ENCODE results near the gene GPX6. TPM values are rescaled to one million over a fixed set of nuclear protein-coding genes. Genes with fewer than 3 reads are reported as not detected.
"Not testable (repeated sequence)": the region's sequence is repeated elsewhere in the genome, so short reads cannot be mapped to it uniquely, and the experiment has no call there.

GPX6 gene
- polyA plus RNA-seq, 2 donors = not detected

- H3K27ac ChIP-seq (ENCODE audit: low read depth in 2 of 2, low read length in 1 of 2) = no peak within 1 kb of the TSS
- H3K4me3 ChIP-seq (ENCODE audit: low read depth in 1 of 2, low read length in 2 of 2) = no peak within 1 kb of the TSS
- no peaks in the 10 kb centered on the region for H3K9me3 ChIP-seq (ENCODE audit: control insufficient read depth in 2 of 2, insufficient read depth in 1 of 2, low read depth in 1 of 2, low read length in 1 of 2)
- 65 to 69% methylated on average over 10 of the region's 10 CpGs for WGBS, 2 donors
- H3K4me1 ChIP-seq (ENCODE audit: control insufficient read depth in 2 of 2, insufficient read depth in 2 of 2, low read length in 1 of 2) = no peaks in the 10 kb centered on the region
- H3K36me3 ChIP-seq (ENCODE audit: control insufficient read depth in 2 of 2, insufficient read depth in 2 of 2, low read length in 1 of 2) = no peaks in the 10 kb centered on the region
- no peaks in the 10 kb centered on the region for H3K27me3 ChIP-seq (ENCODE audit: control insufficient read depth in 1 of 2, insufficient read depth in 2 of 2, low read length in 2 of 2)
Observed at GRCh38 chr6:28525496-28526039, 10.0 kb upstream of the GPX6 start, which contains the start of gene GPX5. Gene GPX5 (plus strand): TSS chr6:28525881. CDS start chr6:28526014, 133 bp downstream.

- Histone ChIP-seq H3K36me3 (ENCODE audit: control insufficient read depth in 2 of 2, insufficient read depth in 2 of 2, low read length in 1 of 2) (no peaks in the 10 kb centered on the region), H3K27me3 (ENCODE audit: control insufficient read depth in 1 of 2, insufficient read depth in 2 of 2, low read length in 2 of 2) (no peaks in the 10 kb centered on the region), H3K27ac (ENCODE audit: low read depth in 2 of 2, low read length in 1 of 2) (no peak overlapping the region), H3K4me3 (ENCODE audit: low read depth in 1 of 2, low read length in 2 of 2) (no peak overlapping the region), H3K9me3 (ENCODE audit: control insufficient read depth in 2 of 2, insufficient read depth in 1 of 2, low read depth in 1 of 2, low read length in 1 of 2) (no peaks in the 10 kb centered on the region), H3K4me1 (ENCODE audit: control insufficient read depth in 2 of 2, insufficient read depth in 2 of 2, low read length in 1 of 2) (no peaks in the 10 kb centered on the region)
- 30 to 34% methylated on average over 3 of the region's 3 CpGs for WGBS, 2 donors
Observed at GRCh38 chr6:28523241-28523622, 7.6 kb upstream of the GPX6 start.

GRCh38 chr6:28522594-28523240 lies 7.1 kb upstream of the GPX6 start:
- Histone ChIP-seq H3K4me1 (ENCODE audit: control insufficient read depth in 2 of 2, insufficient read depth in 2 of 2, low read length in 1 of 2) (no peaks in the 10 kb centered on the region), H3K9me3 (ENCODE audit: control insufficient read depth in 2 of 2, insufficient read depth in 1 of 2, low read depth in 1 of 2, low read length in 1 of 2) (no peaks in the 10 kb centered on the region), H3K4me3 (ENCODE audit: low read depth in 1 of 2, low read length in 2 of 2) (no peak overlapping the region), H3K27ac (ENCODE audit: low read depth in 2 of 2, low read length in 1 of 2) (no peak overlapping the region), H3K36me3 (ENCODE audit: control insufficient read depth in 2 of 2, insufficient read depth in 2 of 2, low read length in 1 of 2) (no peaks in the 10 kb centered on the region), H3K27me3 (ENCODE audit: control insufficient read depth in 1 of 2, insufficient read depth in 2 of 2, low read length in 2 of 2) (no peaks in the 10 kb centered on the region)

GRCh38 chr6:28517964-28518363 lies 2.4 kb upstream of the GPX6 start:
- Histone ChIP-seq H3K4me1 (ENCODE audit: control insufficient read depth in 2 of 2, insufficient read depth in 2 of 2, low read length in 1 of 2) (no peaks in the 10 kb centered on the region), H3K27ac (ENCODE audit: low read depth in 2 of 2, low read length in 1 of 2) (no peak overlapping the region), H3K4me3 (ENCODE audit: low read depth in 1 of 2, low read length in 2 of 2) (no peak overlapping the region), H3K27me3 (ENCODE audit: control insufficient read depth in 1 of 2, insufficient read depth in 2 of 2, low read length in 2 of 2) (no peaks in the 10 kb centered on the region), H3K9me3 (ENCODE audit: control insufficient read depth in 2 of 2, insufficient read depth in 1 of 2, low read depth in 1 of 2, low read length in 1 of 2) (peaks cover 0 to 2% of the 10 kb centered on the region in 2 donors), H3K36me3 (ENCODE audit: control insufficient read depth in 2 of 2, insufficient read depth in 2 of 2, low read length in 1 of 2) (no peaks in the 10 kb centered on the region)
- WGBS, 2 donors = 74 to 75% methylated on average over 2 of the region's 2 CpGs

GRCh38 chr6:28512387-28512786 lies 3.2 kb downstream of the GPX6 start:
- WGBS, 2 donors = 89 to 93% methylated on average over 8 of the region's 8 CpGs
- H3K9me3 ChIP-seq (ENCODE audit: control insufficient read depth in 2 of 2, insufficient read depth in 1 of 2, low read depth in 1 of 2, low read length in 1 of 2); H3K4me3 ChIP-seq (ENCODE audit: low read depth in 1 of 2, low read length in 2 of 2); H3K27ac ChIP-seq (ENCODE audit: low read depth in 2 of 2, low read length in 1 of 2); H3K4me1 ChIP-seq (ENCODE audit: control insufficient read depth in 2 of 2, insufficient read depth in 2 of 2, low read length in 1 of 2); H3K27me3 ChIP-seq (ENCODE audit: control insufficient read depth in 1 of 2, insufficient read depth in 2 of 2, low read length in 2 of 2); H3K36me3 ChIP-seq (ENCODE audit: control insufficient read depth in 2 of 2, insufficient read depth in 2 of 2, low read length in 1 of 2): not testable (repeated sequence)

GRCh38 chr6:28511628-28512300 lies 3.8 kb downstream of the GPX6 start:
- Histone ChIP-seq H3K9me3 (ENCODE audit: control insufficient read depth in 2 of 2, insufficient read depth in 1 of 2, low read depth in 1 of 2, low read length in 1 of 2) (peaks cover 0 to 5% of the 10 kb centered on the region in 2 donors), H3K36me3 (ENCODE audit: control insufficient read depth in 2 of 2, insufficient read depth in 2 of 2, low read length in 1 of 2) (no peaks in the 10 kb centered on the region), H3K4me3 (ENCODE audit: low read depth in 1 of 2, low read length in 2 of 2) (no peak overlapping the region), H3K4me1 (ENCODE audit: control insufficient read depth in 2 of 2, insufficient read depth in 2 of 2, low read length in 1 of 2) (no peaks in the 10 kb centered on the region), H3K27ac (ENCODE audit: low read depth in 2 of 2, low read length in 1 of 2) (no peak overlapping the region), H3K27me3 (ENCODE audit: control insufficient read depth in 1 of 2, insufficient read depth in 2 of 2, low read length in 2 of 2) (no peaks in the 10 kb centered on the region)
- 95 to 96% methylated on average over 45 to 51 of the region's 51 CpGs for WGBS, 2 donors

- WGBS, 2 donors = 54 to 56% methylated on average over 4 of the region's 4 CpGs
- Histone ChIP-seq H3K27me3 (ENCODE audit: control insufficient read depth in 1 of 2, insufficient read depth in 2 of 2, low read length in 2 of 2) (no peaks in the 10 kb centered on the region), H3K9me3 (ENCODE audit: control insufficient read depth in 2 of 2, insufficient read depth in 1 of 2, low read depth in 1 of 2, low read length in 1 of 2) (peaks cover 0 to 2% of the 10 kb centered on the region in 2 donors), H3K27ac (ENCODE audit: low read depth in 2 of 2, low read length in 1 of 2) (no peak overlapping the region), H3K4me3 (ENCODE audit: low read depth in 1 of 2, low read length in 2 of 2) (no peak overlapping the region), H3K36me3 (ENCODE audit: control insufficient read depth in 2 of 2, insufficient read depth in 2 of 2, low read length in 1 of 2) (no peaks in the 10 kb centered on the region), H3K4me1 (ENCODE audit: control insufficient read depth in 2 of 2, insufficient read depth in 2 of 2, low read length in 1 of 2) (no peaks in the 10 kb centered on the region)
Observed at GRCh38 chr6:28506807-28507475, 8.7 kb downstream of the GPX6 start.

GRCh38 chr6:28505733-28506132 lies 9.9 kb downstream of the GPX6 start:
- no peaks in the 10 kb centered on the region for H3K36me3 ChIP-seq (ENCODE audit: control insufficient read depth in 2 of 2, insufficient read depth in 2 of 2, low read length in 1 of 2)
- H3K4me1 ChIP-seq (ENCODE audit: control insufficient read depth in 2 of 2, insufficient read depth in 2 of 2, low read length in 1 of 2) = no peaks in the 10 kb centered on the region
- H3K4me3 ChIP-seq (ENCODE audit: low read depth in 1 of 2, low read length in 2 of 2) = no peak overlapping the region
- H3K9me3 ChIP-seq (ENCODE audit: control insufficient read depth in 2 of 2, insufficient read depth in 1 of 2, low read depth in 1 of 2, low read length in 1 of 2) = no peaks in the 10 kb centered on the region
- no peaks in the 10 kb centered on the region for H3K27me3 ChIP-seq (ENCODE audit: control insufficient read depth in 1 of 2, insufficient read depth in 2 of 2, low read length in 2 of 2)
- 89 to 91% methylated on average over 1 of the region's 1 CpG for WGBS, 2 donors
- H3K27ac ChIP-seq (ENCODE audit: low read depth in 2 of 2, low read length in 1 of 2) = no peak overlapping the region

GRCh38 chr6:28502709-28503305 lies 12.8 kb downstream of the GPX6 start:
- not testable (repeated sequence) for H3K27me3 ChIP-seq (ENCODE audit: control insufficient read depth in 1 of 2, insufficient read depth in 2 of 2, low read length in 2 of 2); H3K4me3 ChIP-seq (ENCODE audit: low read depth in 1 of 2, low read length in 2 of 2); H3K36me3 ChIP-seq (ENCODE audit: control insufficient read depth in 2 of 2, insufficient read depth in 2 of 2, low read length in 1 of 2); H3K27ac ChIP-seq (ENCODE audit: low read depth in 2 of 2, low read length in 1 of 2); H3K4me1 ChIP-seq (ENCODE audit: control insufficient read depth in 2 of 2, insufficient read depth in 2 of 2, low read length in 1 of 2); H3K9me3 ChIP-seq (ENCODE audit: control insufficient read depth in 2 of 2, insufficient read depth in 1 of 2, low read depth in 1 of 2, low read length in 1 of 2)
- 57 to 59% methylated on average over 7 of the region's 7 CpGs for WGBS, 2 donors

All from esophagus (tissue), 2 donors.